HTR-8/SVneo (cell line): ENCODE data around the gene IRAK2.

Experiments used
- DNase-seq: peaks from one replicate; pipeline ENCODE4 v3.0.0; 2011; ENCODE audit warnings: low spot score, mixed read lengths; ENCODE audit not compliant: insufficient read length
- FAIRE-seq: peaks from 2 replicates; lab custom pipeline; 2011; peaks lifted over from hg19 to GRCh38; lab: Jason Lieb, UNC

IRAK2 gene

GRCh38 chr3:10215578-10216368, 51.1 kb downstream of the IRAK2 start:
- FAIRE-seq: no peak
- no peak for DNase-seq

GRCh38 chr3:10217359-10217758, 52.6 kb downstream of the IRAK2 start:
- FAIRE-seq: no peak

GRCh38 chr3:10219737-10220136, 55.0 kb downstream of the IRAK2 start:
- no peak for DNase-seq
- FAIRE-seq: no peak

More at GRCh38 chr3:10217359-10217758, 52.6 kb downstream of the IRAK2 start:
- DNase-seq: no peak

- FAIRE-seq: no peak
- DNase-seq: no peak
These were observed 59.2 kb downstream of the IRAK2 start for GRCh38 chr3:10223676-10224639.

- FAIRE-seq: no peak
These were observed 60.3 kb downstream of the IRAK2 start for GRCh38 chr3:10224794-10225665.

GRCh38 chr3:10226293-10226692, 61.6 kb downstream of the IRAK2 start:
- FAIRE-seq (no peak), DNase-seq (no peak)

More at GRCh38 chr3:10224794-10225665, 60.3 kb downstream of the IRAK2 start:
- DNase-seq: peak; percentile 83

GRCh38 chr3:10228248-10228950, 63.7 kb downstream of the IRAK2 start:
- no peak for FAIRE-seq
- DNase-seq: no peak

GRCh38 chr3:10229576-10229975, 64.9 kb downstream of the IRAK2 start:
- DNase-seq (no peak), FAIRE-seq (no peak)

- FAIRE-seq (no peak), DNase-seq (no peak)
These were observed 67.4 kb downstream of the IRAK2 start for GRCh38 chr3:10232137-10232536.

- DNase-seq (no peak), FAIRE-seq (no peak)
These were observed 69.3 kb downstream of the IRAK2 start for GRCh38 chr3:10233988-10234387.

GRCh38 chr3:10234526-10235230, 70.0 kb downstream of the IRAK2 start:
- no peak for FAIRE-seq

GRCh38 chr3:10235551-10235950, 70.8 kb downstream of the IRAK2 start:
- no peak for FAIRE-seq
- no peak for DNase-seq

More at GRCh38 chr3:10234526-10235230, 70.0 kb downstream of the IRAK2 start:
- DNase-seq: no peak

GRCh38 chr3:10238345-10239183, 73.8 kb downstream of the IRAK2 start:
- FAIRE-seq: no peak

GRCh38 chr3:10240799-10241198, 76.1 kb downstream of the IRAK2 start:
- FAIRE-seq: no peak

More at GRCh38 chr3:10238345-10239183, 73.8 kb downstream of the IRAK2 start:
- DNase-seq: no peak

GRCh38 chr3:10242182-10243065, 77.7 kb downstream of the IRAK2 start:
- DNase-seq (no peak), FAIRE-seq (no peak)

More at GRCh38 chr3:10240799-10241198, 76.1 kb downstream of the IRAK2 start:
- no peak for DNase-seq

GRCh38 chr3:10244009-10244408, 79.3 kb downstream of the IRAK2 start:
- DNase-seq (no peak), FAIRE-seq (no peak)
